Measurements from ENCODE around the gene DEPDC4. TPM values are rescaled to one million over a fixed set of nuclear protein-coding genes. Genes with fewer than 3 reads are reported as not detected.
"Not testable (repeated sequence)": the region's sequence is repeated elsewhere in the genome, so short reads cannot be mapped to it uniquely, and the experiment has no call there.

The DEPDC4 gene
- 1.9 and 6.2 TPM in 2 replicates for total RNA-seq (2014; rRNA removed; shearing (Covaris generic); ENCODE audit: low replicate concordance)

- H3K79me2 ChIP-seq (ENCODE audit: low read length): peaks cover 54% of the 10 kb centered on the region
- peaks cover 4% of the 10 kb centered on the region; the same call in 1 of the 2 replicates for H3K36me3 ChIP-seq (ENCODE audit: insufficient read depth, low read length)
- H2AFZ ChIP-seq (ENCODE audit: low read length): peak within 1 kb of the TSS; percentile 91
- H3K9ac ChIP-seq (ENCODE audit: low read length): peak within 1 kb of the TSS; percentile 95
- H4K20me1 ChIP-seq (ENCODE audit: insufficient read depth, low read depth, low read length): peaks cover 11% of the 10 kb centered on the region; the same call in 1 of the 2 replicates
- H3K9me2 ChIP-seq (replicated peaks; ENCODE audit: insufficient read depth, low read length): no peaks in the 10 kb centered on the region
- no peaks in the 10 kb centered on the region for H3K27me3 ChIP-seq (ENCODE audit: low read length)
- peak within 1 kb of the TSS; percentile 50 for H3K27ac ChIP-seq (ENCODE audit: low read length)
- no peaks in the 10 kb centered on the region for H3K9me3 ChIP-seq (ENCODE audit: low read length)
- peak within 1 kb of the TSS; percentile 90 for H3K4me2 ChIP-seq (ENCODE audit: low read depth, low read length, poor library complexity, severe bottlenecking)
- peaks cover 38% of the 10 kb centered on the region for H3K4me1 ChIP-seq (ENCODE audit: low read length)
- H3K4me3 ChIP-seq (ENCODE audit: low read length): peak within 1 kb of the TSS; percentile 97
- DNase-seq: peak; percentile 98
Observed at GRCh38 chr12:100266835-100267602, at the start of gene DEPDC4, which contains the start of gene SCYL2. DEPDC4 (minus strand) TSS chr12:100267079; CDS start chr12:100267076, 3 bp downstream. SCYL2 (plus strand) TSS chr12:100267177; CDS start chr12:100282971, 15,794 bp downstream.

GRCh38 chr12:100311317-100311716 is 44.4 kb upstream of the DEPDC4 start:
- Histone ChIP-seq H4K20me1 (ENCODE audit: insufficient read depth, low read depth, low read length) (no peaks in the 10 kb centered on the region), H3K4me1 (ENCODE audit: low read length) (no peaks in the 10 kb centered on the region), H3K9me2 (replicated peaks; ENCODE audit: insufficient read depth, low read length) (no peaks in the 10 kb centered on the region), H3K27ac (ENCODE audit: low read length) (no peak overlapping the region), H3K79me2 (ENCODE audit: low read length) (peaks cover 20% of the 10 kb centered on the region; the same call in 1 of the 2 replicates), H2AFZ (ENCODE audit: low read length) (no peak overlapping the region), H3K9me3 (ENCODE audit: low read length) (no peaks in the 10 kb centered on the region), H3K4me3 (ENCODE audit: low read length) (no peak overlapping the region), H3K36me3 (ENCODE audit: insufficient read depth, low read length) (peaks cover 35% of the 10 kb centered on the region), H3K27me3 (ENCODE audit: low read length) (no peaks in the 10 kb centered on the region), H3K4me2 (ENCODE audit: low read depth, low read length, poor library complexity, severe bottlenecking) (no peak overlapping the region), H3K9ac (ENCODE audit: low read length) (no peak overlapping the region)
- no peak for DNase-seq

GRCh38 chr12:100308138-100308537 is 41.3 kb upstream of the DEPDC4 start:
- not testable (repeated sequence) for H3K9me3 ChIP-seq (ENCODE audit: low read length); H4K20me1 ChIP-seq (ENCODE audit: insufficient read depth, low read depth, low read length); H3K9ac ChIP-seq (ENCODE audit: low read length); H3K4me3 ChIP-seq (ENCODE audit: low read length); H2AFZ ChIP-seq (ENCODE audit: low read length); DNase-seq; H3K9me2 ChIP-seq (replicated peaks; ENCODE audit: insufficient read depth, low read length); H3K4me2 ChIP-seq (ENCODE audit: low read depth, low read length, poor library complexity, severe bottlenecking); H3K4me1 ChIP-seq (ENCODE audit: low read length); H3K27ac ChIP-seq (ENCODE audit: low read length); H3K27me3 ChIP-seq (ENCODE audit: low read length)
- Histone ChIP-seq H3K79me2 (ENCODE audit: low read length) (peaks cover 26% of the 10 kb centered on the region; the same call in 1 of the 2 replicates), H3K36me3 (ENCODE audit: insufficient read depth, low read length) (peaks cover 31% of the 10 kb centered on the region)

GRCh38 chr12:100304334-100304733 is 37.5 kb upstream of the DEPDC4 start:
- H3K4me2 ChIP-seq (ENCODE audit: low read depth, low read length, poor library complexity, severe bottlenecking): not testable (repeated sequence)

GRCh38 chr12:100303831-100304230 is 37.0 kb upstream of the DEPDC4 start:
- Histone ChIP-seq H2AFZ (ENCODE audit: low read length) (no peak overlapping the region), H3K4me2 (ENCODE audit: low read depth, low read length, poor library complexity, severe bottlenecking) (no peak overlapping the region), H3K79me2 (ENCODE audit: low read length) (peaks cover 45% of the 10 kb centered on the region), H3K4me1 (ENCODE audit: low read length) (no peaks in the 10 kb centered on the region), H3K9me3 (ENCODE audit: low read length) (peaks cover 7% of the 10 kb centered on the region; the same call in 1 of the 2 replicates), H3K27me3 (ENCODE audit: low read length) (no peaks in the 10 kb centered on the region), H3K4me3 (ENCODE audit: low read length) (no peak overlapping the region), H3K9ac (ENCODE audit: low read length) (no peak overlapping the region), H3K36me3 (ENCODE audit: insufficient read depth, low read length) (peaks cover 51% of the 10 kb centered on the region), H3K9me2 (replicated peaks; ENCODE audit: insufficient read depth, low read length) (no peaks in the 10 kb centered on the region), H4K20me1 (ENCODE audit: insufficient read depth, low read depth, low read length) (no peaks in the 10 kb centered on the region), H3K27ac (ENCODE audit: low read length) (no peak overlapping the region)
- no peak for DNase-seq

More at GRCh38 chr12:100304334-100304733, 37.5 kb upstream of the DEPDC4 start:
- H3K9ac ChIP-seq (ENCODE audit: low read length); H3K4me3 ChIP-seq (ENCODE audit: low read length); H4K20me1 ChIP-seq (ENCODE audit: insufficient read depth, low read depth, low read length); H3K4me1 ChIP-seq (ENCODE audit: low read length); H3K9me2 ChIP-seq (replicated peaks; ENCODE audit: insufficient read depth, low read length); H3K27me3 ChIP-seq (ENCODE audit: low read length); H3K9me3 ChIP-seq (ENCODE audit: low read length); DNase-seq; H3K27ac ChIP-seq (ENCODE audit: low read length); H2AFZ ChIP-seq (ENCODE audit: low read length): not testable (repeated sequence)
- H3K36me3 ChIP-seq (ENCODE audit: insufficient read depth, low read length): peaks cover 46% of the 10 kb centered on the region
- peaks cover 45% of the 10 kb centered on the region for H3K79me2 ChIP-seq (ENCODE audit: low read length)

GRCh38 chr12:100302081-100302480 is 35.2 kb upstream of the DEPDC4 start:
- no peak overlapping the region for H3K27ac ChIP-seq (ENCODE audit: low read length)
- H3K79me2 ChIP-seq (ENCODE audit: low read length): peaks cover 43% of the 10 kb centered on the region
- H3K36me3 ChIP-seq (ENCODE audit: insufficient read depth, low read length): peaks cover 57% of the 10 kb centered on the region
- no peak overlapping the region for H3K9ac ChIP-seq (ENCODE audit: low read length)
- H3K4me2 ChIP-seq (ENCODE audit: low read depth, low read length, poor library complexity, severe bottlenecking): no peak overlapping the region
- H3K4me3 ChIP-seq (ENCODE audit: low read length): no peak overlapping the region
- H3K9me2 ChIP-seq (replicated peaks; ENCODE audit: insufficient read depth, low read length): no peaks in the 10 kb centered on the region
- H3K9me3 ChIP-seq (ENCODE audit: low read length): peaks cover 7% of the 10 kb centered on the region; the same call in 1 of the 2 replicates
- no peak overlapping the region for H2AFZ ChIP-seq (ENCODE audit: low read length)
- H3K27me3 ChIP-seq (ENCODE audit: low read length): no peaks in the 10 kb centered on the region
- no peak for DNase-seq
- H4K20me1 ChIP-seq (ENCODE audit: insufficient read depth, low read depth, low read length): no peaks in the 10 kb centered on the region
- no peaks in the 10 kb centered on the region for H3K4me1 ChIP-seq (ENCODE audit: low read length)

GRCh38 chr12:100295764-100296555 is 29.1 kb upstream of the DEPDC4 start:
- no peak overlapping the region for H3K27ac ChIP-seq (ENCODE audit: low read length)
- H3K4me3 ChIP-seq (ENCODE audit: low read length): no peak overlapping the region
- H3K4me1 ChIP-seq (ENCODE audit: low read length): no peaks in the 10 kb centered on the region
- peaks cover 43% of the 10 kb centered on the region for H3K79me2 ChIP-seq (ENCODE audit: low read length)
- H4K20me1 ChIP-seq (ENCODE audit: insufficient read depth, low read depth, low read length): no peaks in the 10 kb centered on the region
- no peak overlapping the region for H3K9ac ChIP-seq (ENCODE audit: low read length)
- no peak for DNase-seq
- H3K9me2 ChIP-seq (replicated peaks; ENCODE audit: insufficient read depth, low read length): no peaks in the 10 kb centered on the region
- no peak overlapping the region for H2AFZ ChIP-seq (ENCODE audit: low read length)
- no peaks in the 10 kb centered on the region for H3K27me3 ChIP-seq (ENCODE audit: low read length)
- no peak overlapping the region for H3K4me2 ChIP-seq (ENCODE audit: low read depth, low read length, poor library complexity, severe bottlenecking)
- H3K36me3 ChIP-seq (ENCODE audit: insufficient read depth, low read length): peaks cover 46% of the 10 kb centered on the region
- H3K9me3 ChIP-seq (ENCODE audit: low read length): peaks cover 7% of the 10 kb centered on the region; the same call in 1 of the 2 replicates

- DNase-seq; H3K9me2 ChIP-seq (replicated peaks; ENCODE audit: insufficient read depth, low read length): not testable (repeated sequence)
- peaks cover 30% of the 10 kb centered on the region for H3K36me3 ChIP-seq (ENCODE audit: insufficient read depth, low read length)
Observed at GRCh38 chr12:100294366-100294765, 27.5 kb upstream of the DEPDC4 start.

More at GRCh38 chr12:100294366-100294765, 27.5 kb upstream of the DEPDC4 start:
- H4K20me1 ChIP-seq (ENCODE audit: insufficient read depth, low read depth, low read length); H3K9ac ChIP-seq (ENCODE audit: low read length); H3K4me2 ChIP-seq (ENCODE audit: low read depth, low read length, poor library complexity, severe bottlenecking); H3K9me3 ChIP-seq (ENCODE audit: low read length); H2AFZ ChIP-seq (ENCODE audit: low read length); H3K4me3 ChIP-seq (ENCODE audit: low read length); H3K4me1 ChIP-seq (ENCODE audit: low read length); H3K27me3 ChIP-seq (ENCODE audit: low read length); H3K27ac ChIP-seq (ENCODE audit: low read length): not testable (repeated sequence)
- H3K79me2 ChIP-seq (ENCODE audit: low read length): peaks cover 43% of the 10 kb centered on the region

All from Karpas-422 (cell line).